ENCODE results near the gene ARL8B.
A peak's percentile ranks its signal among the peaks of the same experiment; 100 is the strongest.

ARL8B gene

DNA sequence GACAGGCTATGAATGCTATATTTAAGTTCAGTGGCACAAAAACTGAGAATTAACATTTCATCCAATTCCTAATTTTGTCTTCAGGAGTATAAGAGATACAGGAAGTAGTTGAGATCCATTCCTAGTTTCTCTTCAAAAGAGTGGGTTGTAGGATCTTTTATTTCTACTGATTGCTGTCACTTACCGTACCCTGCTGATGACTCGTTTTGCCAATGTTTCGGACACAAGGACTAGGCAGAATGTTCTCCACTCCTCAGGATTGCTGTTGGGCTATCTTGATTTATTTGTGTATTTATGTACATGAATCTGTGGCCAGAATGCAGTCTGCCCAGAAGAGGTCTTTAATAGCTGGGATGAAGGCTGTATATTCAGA lies 11.9 kb downstream of the ARL8B start:
- H3K4me1 ChIP-seq (ENCODE audit: control insufficient read depth in 2 of 2, insufficient read depth in 1 of 2, low read depth in 1 of 2, low read length in 2 of 2) = peaks cover 0 to 3% of the 10 kb centered on the region in 2 donors
- DNase-seq (ENCODE audit: low spot score) = no peak

DNA sequence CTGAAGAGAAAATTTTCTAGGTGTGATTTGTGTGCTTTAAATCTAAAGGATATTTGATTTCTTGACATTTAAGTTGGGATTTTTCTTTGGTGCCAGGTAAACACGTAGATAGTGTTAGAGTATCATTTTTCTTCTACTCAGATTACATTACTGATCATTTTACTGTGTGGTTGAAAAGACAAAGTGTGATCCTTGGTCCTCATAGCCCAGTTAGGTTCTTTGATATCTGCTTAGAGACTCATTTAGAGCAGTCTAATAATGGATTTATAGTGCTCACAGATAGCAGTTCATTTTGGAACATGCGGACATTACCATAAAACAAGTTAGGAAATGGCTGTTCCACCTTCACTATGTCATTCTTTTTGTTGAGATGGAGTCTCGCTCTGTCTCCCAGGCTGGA lies 12.4 kb downstream of the ARL8B start:
- H2BK15ac ChIP-seq (ENCODE audit: low read length) = no peak overlapping the region
- no peak for DNase-seq (ENCODE audit: low spot score)
- no peak overlapping the region for H4K91ac ChIP-seq (ENCODE audit: low read depth, low read length, poor library complexity)
- no peak overlapping the region for H3K4ac ChIP-seq (ENCODE audit: low read length)
- no peak overlapping the region for H2AFZ ChIP-seq (ENCODE audit: low read length)
- no peak overlapping the region for H3K4me2 ChIP-seq (ENCODE audit: insufficient read depth, low read length, poor library complexity, severe bottlenecking)
- H3K36me3 ChIP-seq (replicated peaks in 1 of 2; ENCODE audit: control insufficient read depth in 2 of 2, insufficient read depth in 2 of 2, low read length in 2 of 2) = peaks cover 0 to 5% of the 10 kb centered on the region in 2 donors
- H2BK12ac ChIP-seq (ENCODE audit: low read length) = no peak overlapping the region
- H3K14ac ChIP-seq (ENCODE audit: low read length) = no peak overlapping the region
- H3K27me3 ChIP-seq (ENCODE audit: control insufficient read depth in 3 of 3, insufficient read depth in 3 of 3, low read depth in 1 of 3, low read length in 3 of 3) = no peaks in the 10 kb centered on the region
- no peaks in the 10 kb centered on the region for H3K79me1 ChIP-seq (ENCODE audit: low read depth, low read length)
- no peak overlapping the region for H2AK5ac ChIP-seq (ENCODE audit: low read depth, low read length)
- no peak overlapping the region for H3K27ac ChIP-seq (replicated peaks; ENCODE audit: low read length)
- H4K8ac ChIP-seq (ENCODE audit: low read depth, low read length) = no peak overlapping the region
- H3K4me3 ChIP-seq (ENCODE audit: low read length in 2 of 2) = no peak overlapping the region
- WGBS, 2 donors (ENCODE audit: extremely low coverage in 2 of 2, insufficient read length in 2 of 2, insufficient replicate concordance in 1 of 2) = no CpG with 5 or more reads among the region's 3 CpGs
- H2BK5ac ChIP-seq (ENCODE audit: low read length) = no peak overlapping the region
- H3K9ac ChIP-seq (ENCODE audit: low read depth, low read length, poor library complexity) = no peak overlapping the region
- H2BK120ac ChIP-seq (ENCODE audit: low read depth, low read length) = no peak overlapping the region
- no peak overlapping the region for H3K18ac ChIP-seq (ENCODE audit: low read length)
- H3K9me3 ChIP-seq (replicated peaks in 1 of 2; ENCODE audit: control insufficient read depth in 2 of 2, insufficient read depth in 1 of 2, low read depth in 1 of 2, low read length in 2 of 2) = no peaks in the 10 kb centered on the region
- H3K4me1 ChIP-seq (ENCODE audit: control insufficient read depth in 2 of 2, insufficient read depth in 1 of 2, low read depth in 1 of 2, low read length in 2 of 2) = peaks cover 0 to 3% of the 10 kb centered on the region in 2 donors
- H3K23ac ChIP-seq (ENCODE audit: low read depth, low read length, poor library complexity) = no peak overlapping the region

More for the DNA sequence above, 11.9 kb downstream of the ARL8B start:
- Histone ChIP-seq H3K27ac (replicated peaks; ENCODE audit: low read length) (no peak overlapping the region), H2AFZ (ENCODE audit: low read length) (no peak overlapping the region), H3K27me3 (ENCODE audit: control insufficient read depth in 3 of 3, insufficient read depth in 3 of 3, low read depth in 1 of 3, low read length in 3 of 3) (no peaks in the 10 kb centered on the region), H3K9ac (ENCODE audit: low read depth, low read length, poor library complexity) (no peak overlapping the region), H3K4me2 (ENCODE audit: insufficient read depth, low read length, poor library complexity, severe bottlenecking) (no peak overlapping the region), H3K9me3 (replicated peaks in 1 of 2; ENCODE audit: control insufficient read depth in 2 of 2, insufficient read depth in 1 of 2, low read depth in 1 of 2, low read length in 2 of 2) (no peaks in the 10 kb centered on the region), H2AK5ac (ENCODE audit: low read depth, low read length) (no peak overlapping the region), H4K8ac (ENCODE audit: low read depth, low read length) (no peak overlapping the region), H3K4ac (ENCODE audit: low read length) (no peak overlapping the region), H3K23ac (ENCODE audit: low read depth, low read length, poor library complexity) (no peak overlapping the region), H3K18ac (ENCODE audit: low read length) (no peak overlapping the region), H2BK120ac (ENCODE audit: low read depth, low read length) (no peak overlapping the region), H3K79me1 (ENCODE audit: low read depth, low read length) (no peaks in the 10 kb centered on the region), H3K36me3 (replicated peaks in 1 of 2; ENCODE audit: control insufficient read depth in 2 of 2, insufficient read depth in 2 of 2, low read length in 2 of 2) (peaks cover 0 to 7% of the 10 kb centered on the region in 2 donors), H2BK15ac (ENCODE audit: low read length) (no peak overlapping the region), H2BK5ac (ENCODE audit: low read length) (no peak overlapping the region), H3K14ac (ENCODE audit: low read length) (no peak overlapping the region), H2BK12ac (ENCODE audit: low read length) (no peak overlapping the region), H4K91ac (ENCODE audit: low read depth, low read length, poor library complexity) (no peak overlapping the region), H3K4me3 (ENCODE audit: low read length in 2 of 2) (no peak overlapping the region)
- WGBS, 2 donors (ENCODE audit: extremely low coverage in 2 of 2, insufficient read length in 2 of 2, insufficient replicate concordance in 1 of 2) = no CpG with 5 or more reads among the region's 3 CpGs

DNA sequence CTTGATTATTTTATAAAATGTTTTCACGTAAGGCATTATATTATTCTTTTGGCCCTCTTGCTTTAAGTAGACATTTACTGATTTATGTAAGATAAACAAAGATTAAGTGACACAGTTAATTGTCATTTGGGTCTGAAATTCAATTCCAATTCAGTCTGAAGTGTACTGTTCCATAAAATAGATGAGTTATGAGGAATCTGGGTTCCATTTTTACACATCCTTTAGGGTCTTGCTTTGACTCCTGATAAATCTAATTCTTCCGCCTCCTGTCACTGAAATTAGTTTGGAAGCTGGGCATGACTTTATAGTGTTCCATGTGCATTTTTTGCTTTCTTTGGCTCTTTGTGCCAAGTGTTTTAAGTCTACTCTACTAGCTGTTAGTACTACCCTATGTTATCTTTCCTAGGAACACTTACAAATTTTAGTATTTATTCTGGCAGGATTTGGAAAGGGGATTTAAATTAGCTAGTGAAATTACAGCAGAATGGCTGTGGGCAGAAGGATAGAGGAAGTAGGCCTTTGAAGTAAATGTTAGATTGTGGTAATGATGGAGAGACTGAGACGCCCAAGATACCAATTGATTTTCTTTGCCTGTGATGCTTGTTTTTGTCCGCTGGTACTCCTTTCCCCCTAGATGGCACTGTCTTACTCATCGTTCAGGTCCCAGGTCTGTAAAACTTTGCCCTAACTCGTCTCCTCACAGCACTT lies 14.3 kb downstream of the ARL8B start:
- Histone ChIP-seq H3K14ac (ENCODE audit: low read length) (no peak overlapping the region), H3K36me3 (replicated peaks in 1 of 2; ENCODE audit: control insufficient read depth in 2 of 2, insufficient read depth in 2 of 2, low read length in 2 of 2) (no peaks in the 10 kb centered on the region), H3K4me3 (ENCODE audit: low read length in 2 of 2) (no peak overlapping the region), H3K79me1 (ENCODE audit: low read depth, low read length) (no peaks in the 10 kb centered on the region), H2BK5ac (ENCODE audit: low read length) (no peak overlapping the region), H2BK15ac (ENCODE audit: low read length) (no peak overlapping the region), H3K23ac (ENCODE audit: low read depth, low read length, poor library complexity) (no peak overlapping the region), H2BK120ac (ENCODE audit: low read depth, low read length) (no peak overlapping the region), H3K18ac (ENCODE audit: low read length) (no peak overlapping the region), H3K4ac (ENCODE audit: low read length) (no peak overlapping the region), H3K9ac (ENCODE audit: low read depth, low read length, poor library complexity) (no peak overlapping the region), H3K9me3 (replicated peaks in 1 of 2; ENCODE audit: control insufficient read depth in 2 of 2, insufficient read depth in 1 of 2, low read depth in 1 of 2, low read length in 2 of 2) (no peaks in the 10 kb centered on the region), H2AFZ (ENCODE audit: low read length) (no peak overlapping the region), H3K4me2 (ENCODE audit: insufficient read depth, low read length, poor library complexity, severe bottlenecking) (no peak overlapping the region), H4K8ac (ENCODE audit: low read depth, low read length) (no peak overlapping the region), H3K27ac (replicated peaks; ENCODE audit: low read length) (no peak overlapping the region), H2AK5ac (ENCODE audit: low read depth, low read length) (no peak overlapping the region), H3K27me3 (ENCODE audit: control insufficient read depth in 3 of 3, insufficient read depth in 3 of 3, low read depth in 1 of 3, low read length in 3 of 3) (no peaks in the 10 kb centered on the region), H3K4me1 (ENCODE audit: control insufficient read depth in 2 of 2, insufficient read depth in 1 of 2, low read depth in 1 of 2, low read length in 2 of 2) (peaks cover 0 to 3% of the 10 kb centered on the region in 2 donors), H2BK12ac (ENCODE audit: low read length) (no peak overlapping the region), H4K91ac (ENCODE audit: low read depth, low read length, poor library complexity) (no peak overlapping the region)
- WGBS, 2 donors (ENCODE audit: extremely low coverage in 2 of 2, insufficient read length in 2 of 2, insufficient replicate concordance in 1 of 2) = no CpG with 5 or more reads among the region's 6 CpGs
- DNase-seq (ENCODE audit: low spot score) = no peak

GRCh38 chr3:5136919-5137429 lies 14.9 kb downstream of the ARL8B start:
- no CpG with 5 or more reads among the region's 2 CpGs for WGBS, 2 donors (ENCODE audit: extremely low coverage in 2 of 2, insufficient read length in 2 of 2, insufficient replicate concordance in 1 of 2)
- Histone ChIP-seq H3K4ac (ENCODE audit: low read length) (no peak overlapping the region), H3K27ac (replicated peaks; ENCODE audit: low read length) (no peak overlapping the region), H3K36me3 (replicated peaks in 1 of 2; ENCODE audit: control insufficient read depth in 2 of 2, insufficient read depth in 2 of 2, low read length in 2 of 2) (no peaks in the 10 kb centered on the region), H2BK120ac (ENCODE audit: low read depth, low read length) (no peak overlapping the region), H3K27me3 (ENCODE audit: control insufficient read depth in 3 of 3, insufficient read depth in 3 of 3, low read depth in 1 of 3, low read length in 3 of 3) (no peaks in the 10 kb centered on the region), H2AFZ (ENCODE audit: low read length) (no peak overlapping the region), H3K23ac (ENCODE audit: low read depth, low read length, poor library complexity) (no peak overlapping the region), H3K4me3 (ENCODE audit: low read length in 2 of 2) (no peak overlapping the region), H2AK5ac (ENCODE audit: low read depth, low read length) (no peak overlapping the region), H3K4me2 (ENCODE audit: insufficient read depth, low read length, poor library complexity, severe bottlenecking) (no peak overlapping the region), H2BK5ac (ENCODE audit: low read length) (no peak overlapping the region), H2BK12ac (ENCODE audit: low read length) (no peak overlapping the region), H3K9ac (ENCODE audit: low read depth, low read length, poor library complexity) (peak overlapping the region; percentile 36), H3K79me1 (ENCODE audit: low read depth, low read length) (no peaks in the 10 kb centered on the region), H3K4me1 (ENCODE audit: control insufficient read depth in 2 of 2, insufficient read depth in 1 of 2, low read depth in 1 of 2, low read length in 2 of 2) (peaks cover 0 to 3% of the 10 kb centered on the region in 2 donors), H3K14ac (ENCODE audit: low read length) (no peak overlapping the region), H2BK15ac (ENCODE audit: low read length) (no peak overlapping the region), H4K8ac (ENCODE audit: low read depth, low read length) (no peak overlapping the region), H3K9me3 (replicated peaks in 1 of 2; ENCODE audit: control insufficient read depth in 2 of 2, insufficient read depth in 1 of 2, low read depth in 1 of 2, low read length in 2 of 2) (no peaks in the 10 kb centered on the region), H3K18ac (ENCODE audit: low read length) (no peak overlapping the region), H4K91ac (ENCODE audit: low read depth, low read length, poor library complexity) (no peak overlapping the region)
- DNase-seq (ENCODE audit: low spot score) = no peak

Measured in neuronal stem cell (in vitro differentiated cells).